ENCODE results near the gene PCK2. TPM values are rescaled to one million over a fixed set of nuclear protein-coding genes. Genes with fewer than 3 reads are reported as not detected.

PCK2 gene
- total and polyA plus RNA-seq, 2 of the 13 experiments (the other 11 are each of a cell fraction or from before 2014, with no cell fraction given): 129 to 272 TPM

DNA sequence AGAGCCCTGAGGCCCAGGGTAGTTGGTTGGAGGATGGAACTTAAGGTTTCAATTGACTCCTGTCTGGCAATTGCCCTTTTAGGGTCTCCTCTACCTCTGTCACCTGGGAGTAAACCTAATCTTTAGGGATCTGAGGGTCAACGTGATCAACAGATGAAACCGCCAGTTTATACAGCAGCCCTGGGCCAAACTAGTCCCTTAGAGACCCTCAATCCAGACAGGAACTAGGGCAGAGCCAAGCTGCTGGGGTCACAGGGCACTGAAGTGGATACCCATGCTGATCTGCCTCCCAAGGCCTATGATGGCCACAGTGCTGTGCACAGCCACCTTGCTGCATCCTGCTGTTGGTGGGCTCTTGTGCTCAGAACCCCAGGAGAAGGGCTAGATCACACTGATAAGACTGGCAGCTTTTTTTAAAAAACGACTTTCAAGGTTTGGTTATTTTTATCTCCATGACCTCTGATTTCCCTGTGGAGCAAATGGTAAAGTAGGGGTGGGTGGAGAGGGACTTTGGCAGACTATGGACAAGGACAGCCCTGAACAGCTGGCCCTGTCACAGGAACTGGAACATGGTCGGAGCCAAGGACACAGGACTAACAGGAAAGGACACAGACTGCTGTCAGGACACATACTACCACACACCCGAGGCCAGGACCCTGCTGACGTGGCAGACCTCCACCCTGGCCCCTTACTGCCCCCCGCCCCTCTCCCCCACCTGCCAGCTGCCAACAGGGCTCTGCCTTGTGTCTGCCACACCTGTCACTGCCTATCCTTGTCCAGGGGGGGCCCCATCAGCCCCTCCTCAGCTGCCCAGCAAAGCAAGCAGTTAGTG is 36.8 kb downstream of the PCK2 start (continued):
- TF ChIP-seq, protein P1, sequence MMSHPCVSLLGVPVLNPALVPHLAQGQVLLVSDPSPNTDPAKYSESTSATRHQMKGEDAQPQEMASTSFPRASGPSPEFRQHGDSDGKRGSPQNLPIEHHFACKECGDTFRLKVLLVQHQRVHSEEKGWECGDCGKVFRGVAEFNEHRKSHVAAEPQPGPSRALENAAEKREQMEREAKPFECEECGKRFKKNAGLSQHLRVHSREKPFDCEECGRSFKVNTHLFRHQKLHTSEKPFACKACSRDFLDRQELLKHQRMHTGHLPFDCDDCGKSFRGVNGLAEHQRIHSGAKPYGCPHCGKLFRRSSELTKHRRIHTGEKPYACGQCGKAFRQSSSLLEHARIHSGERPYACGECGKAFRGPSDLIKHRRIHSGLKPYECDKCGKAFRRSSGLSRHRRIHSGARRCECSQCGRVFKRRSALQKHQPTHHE (CRISPR knock-in tag; IDR thresholded peaks at IDR 0.05; ENCODE audit: borderline replicate concordance): no peak
- TF ChIP-seq ZKSCAN8 (CRISPR knock-in tag; IDR thresholded peaks at IDR 0.05; ENCODE audit: borderline replicate concordance) (0 out of 2 replicates have a peak, but pooled peaks have one; percentile 23), THYN1 (CRISPR knock-in tag; IDR thresholded peaks at IDR 0.05; ENCODE audit: borderline replicate concordance, low read depth) (no peak), JARID2 (CRISPR knock-in tag; IDR thresholded peaks at IDR 0.05; ENCODE audit: insufficient replicate concordance) (no peak), RBM22 (optimal IDR thresholded peaks at IDR 0.05; ENCODE audit: low read length) (no peak), ZSCAN22 (CRISPR knock-in tag; IDR thresholded peaks at IDR 0.05) (no peak), ELF4 (CRISPR knock-in tag; IDR thresholded peaks at IDR 0.05; ENCODE audit: borderline replicate concordance) (no peak), SALL1 (CRISPR knock-in tag; IDR thresholded peaks at IDR 0.05) (peak; percentile 83), HNF4G (IDR thresholded peaks at IDR 0.05; ENCODE audit: borderline replicate concordance, low read depth, low read length) (0 out of 2 replicates have a peak, but pooled peaks have one; percentile 29), HNF4G (CRISPR knock-in tag; IDR thresholded peaks at IDR 0.05; ENCODE audit: borderline replicate concordance, low read depth) (no peak), ZBTB10 (CRISPR knock-in tag; IDR thresholded peaks at IDR 0.05; ENCODE audit: borderline replicate concordance) (no peak), UBTF (CRISPR knock-in tag; IDR thresholded peaks at IDR 0.05) (peak; percentile 17; the same call in 1 of the 2 replicates), KLF11 (CRISPR knock-in tag; IDR thresholded peaks at IDR 0.05) (no peak), ZNF34 (CRISPR knock-in tag; IDR thresholded peaks at IDR 0.05; ENCODE audit: borderline replicate concordance) (no peak), ZFP36L1 (CRISPR knock-in tag; IDR thresholded peaks at IDR 0.05) (peak; percentile 65; the same call in 1 of the 2 replicates)
- TF ChIP-seq, protein P2, sequence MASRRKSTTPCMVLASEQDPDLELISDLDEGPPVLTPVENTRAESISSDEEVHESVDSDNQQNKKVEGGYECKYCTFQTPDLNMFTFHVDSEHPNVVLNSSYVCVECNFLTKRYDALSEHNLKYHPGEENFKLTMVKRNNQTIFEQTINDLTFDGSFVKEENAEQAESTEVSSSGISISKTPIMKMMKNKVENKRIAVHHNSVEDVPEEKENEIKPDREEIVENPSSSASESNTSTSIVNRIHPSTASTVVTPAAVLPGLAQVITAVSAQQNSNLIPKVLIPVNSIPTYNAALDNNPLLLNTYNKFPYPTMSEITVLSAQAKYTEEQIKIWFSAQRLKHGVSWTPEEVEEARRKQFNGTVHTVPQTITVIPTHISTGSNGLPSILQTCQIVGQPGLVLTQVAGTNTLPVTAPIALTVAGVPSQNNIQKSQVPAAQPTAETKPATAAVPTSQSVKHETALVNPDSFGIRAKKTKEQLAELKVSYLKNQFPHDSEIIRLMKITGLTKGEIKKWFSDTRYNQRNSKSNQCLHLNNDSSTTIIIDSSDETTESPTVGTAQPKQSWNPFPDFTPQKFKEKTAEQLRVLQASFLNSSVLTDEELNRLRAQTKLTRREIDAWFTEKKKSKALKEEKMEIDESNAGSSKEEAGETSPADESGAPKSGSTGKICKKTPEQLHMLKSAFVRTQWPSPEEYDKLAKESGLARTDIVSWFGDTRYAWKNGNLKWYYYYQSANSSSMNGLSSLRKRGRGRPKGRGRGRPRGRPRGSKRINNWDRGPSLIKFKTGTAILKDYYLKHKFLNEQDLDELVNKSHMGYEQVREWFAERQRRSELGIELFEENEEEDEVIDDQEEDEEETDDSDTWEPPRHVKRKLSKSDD (CRISPR knock-in tag; IDR thresholded peaks at IDR 0.05; ENCODE audit: low read depth): peak; percentile 64; the same call in 1 of the 2 replicates
- TF ChIP-seq, protein P3, sequence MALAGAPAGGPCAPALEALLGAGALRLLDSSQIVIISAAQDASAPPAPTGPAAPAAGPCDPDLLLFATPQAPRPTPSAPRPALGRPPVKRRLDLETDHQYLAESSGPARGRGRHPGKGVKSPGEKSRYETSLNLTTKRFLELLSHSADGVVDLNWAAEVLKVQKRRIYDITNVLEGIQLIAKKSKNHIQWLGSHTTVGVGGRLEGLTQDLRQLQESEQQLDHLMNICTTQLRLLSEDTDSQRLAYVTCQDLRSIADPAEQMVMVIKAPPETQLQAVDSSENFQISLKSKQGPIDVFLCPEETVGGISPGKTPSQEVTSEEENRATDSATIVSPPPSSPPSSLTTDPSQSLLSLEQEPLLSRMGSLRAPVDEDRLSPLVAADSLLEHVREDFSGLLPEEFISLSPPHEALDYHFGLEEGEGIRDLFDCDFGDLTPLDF (CRISPR knock-in tag; IDR thresholded peaks at IDR 0.05): no peak
